ENCODE results near the gene FBF1. TPM values are rescaled to one million over a fixed set of nuclear protein-coding genes. Genes with fewer than 3 reads are reported as not detected.

FBF1 gene
- polyA plus RNA-seq, 1 donor from 2014 or later = 13.5 TPM

DNA sequence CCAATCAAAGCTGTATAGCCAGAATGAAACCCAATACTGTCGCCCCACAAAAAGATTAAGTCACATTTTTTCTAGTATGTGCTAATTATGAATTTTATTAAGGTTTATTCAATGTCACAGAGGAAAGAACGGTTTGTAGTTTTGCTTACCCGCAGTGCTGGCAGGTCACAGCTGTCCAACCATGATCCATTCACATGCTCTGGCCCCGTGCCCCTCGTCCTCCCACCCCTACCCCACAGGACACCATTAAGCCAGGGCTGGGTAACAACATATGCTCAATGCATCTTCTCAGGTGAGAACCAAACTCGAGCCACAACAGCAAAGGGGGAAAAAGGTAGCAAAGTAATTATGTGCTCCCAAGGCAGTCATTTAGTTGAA lies 589 bp upstream of the FBF1 start:
- H3K9me3 ChIP-seq (ENCODE audit: low read length) = no peaks in the 10 kb centered on the region
- H3F3A ChIP-seq (ENCODE audit: insufficient read depth, low read length, poor library complexity, severe bottlenecking) = no peaks in the 10 kb centered on the region
- H4K20me1 ChIP-seq (ENCODE audit: insufficient read depth) = no peaks in the 10 kb centered on the region
- TF ChIP-seq EP300 (conservative IDR thresholded peaks at IDR 0.05; ENCODE audit: poor library complexity, severe bottlenecking) = no peak
- TF ChIP-seq MXI1 (conservative IDR thresholded peaks at IDR 0.05; ENCODE audit: poor library complexity, severe bottlenecking) = no peak
- no peak for TF ChIP-seq TAF1 (IDR thresholded peaks at IDR 0.05; ENCODE audit: low read depth)
- TF ChIP-seq EZH2 (IDR thresholded peaks at IDR 0.05; ENCODE audit: borderline replicate concordance, insufficient read depth, low read length, poor library complexity, severe bottlenecking) = no peak
- TF ChIP-seq POLR2AphosphoS5 (IDR thresholded peaks at IDR 0.05) = no peak
- TF ChIP-seq, protein P1, sequence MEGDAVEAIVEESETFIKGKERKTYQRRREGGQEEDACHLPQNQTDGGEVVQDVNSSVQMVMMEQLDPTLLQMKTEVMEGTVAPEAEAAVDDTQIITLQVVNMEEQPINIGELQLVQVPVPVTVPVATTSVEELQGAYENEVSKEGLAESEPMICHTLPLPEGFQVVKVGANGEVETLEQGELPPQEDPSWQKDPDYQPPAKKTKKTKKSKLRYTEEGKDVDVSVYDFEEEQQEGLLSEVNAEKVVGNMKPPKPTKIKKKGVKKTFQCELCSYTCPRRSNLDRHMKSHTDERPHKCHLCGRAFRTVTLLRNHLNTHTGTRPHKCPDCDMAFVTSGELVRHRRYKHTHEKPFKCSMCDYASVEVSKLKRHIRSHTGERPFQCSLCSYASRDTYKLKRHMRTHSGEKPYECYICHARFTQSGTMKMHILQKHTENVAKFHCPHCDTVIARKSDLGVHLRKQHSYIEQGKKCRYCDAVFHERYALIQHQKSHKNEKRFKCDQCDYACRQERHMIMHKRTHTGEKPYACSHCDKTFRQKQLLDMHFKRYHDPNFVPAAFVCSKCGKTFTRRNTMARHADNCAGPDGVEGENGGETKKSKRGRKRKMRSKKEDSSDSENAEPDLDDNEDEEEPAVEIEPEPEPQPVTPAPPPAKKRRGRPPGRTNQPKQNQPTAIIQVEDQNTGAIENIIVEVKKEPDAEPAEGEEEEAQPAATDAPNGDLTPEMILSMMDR (IDR thresholded peaks at IDR 0.05; ENCODE audit: poor library complexity, severe bottlenecking) = no peak
- no peak for TF ChIP-seq RAD21 (conservative IDR thresholded peaks at IDR 0.05)
- TF ChIP-seq, protein P2, sequence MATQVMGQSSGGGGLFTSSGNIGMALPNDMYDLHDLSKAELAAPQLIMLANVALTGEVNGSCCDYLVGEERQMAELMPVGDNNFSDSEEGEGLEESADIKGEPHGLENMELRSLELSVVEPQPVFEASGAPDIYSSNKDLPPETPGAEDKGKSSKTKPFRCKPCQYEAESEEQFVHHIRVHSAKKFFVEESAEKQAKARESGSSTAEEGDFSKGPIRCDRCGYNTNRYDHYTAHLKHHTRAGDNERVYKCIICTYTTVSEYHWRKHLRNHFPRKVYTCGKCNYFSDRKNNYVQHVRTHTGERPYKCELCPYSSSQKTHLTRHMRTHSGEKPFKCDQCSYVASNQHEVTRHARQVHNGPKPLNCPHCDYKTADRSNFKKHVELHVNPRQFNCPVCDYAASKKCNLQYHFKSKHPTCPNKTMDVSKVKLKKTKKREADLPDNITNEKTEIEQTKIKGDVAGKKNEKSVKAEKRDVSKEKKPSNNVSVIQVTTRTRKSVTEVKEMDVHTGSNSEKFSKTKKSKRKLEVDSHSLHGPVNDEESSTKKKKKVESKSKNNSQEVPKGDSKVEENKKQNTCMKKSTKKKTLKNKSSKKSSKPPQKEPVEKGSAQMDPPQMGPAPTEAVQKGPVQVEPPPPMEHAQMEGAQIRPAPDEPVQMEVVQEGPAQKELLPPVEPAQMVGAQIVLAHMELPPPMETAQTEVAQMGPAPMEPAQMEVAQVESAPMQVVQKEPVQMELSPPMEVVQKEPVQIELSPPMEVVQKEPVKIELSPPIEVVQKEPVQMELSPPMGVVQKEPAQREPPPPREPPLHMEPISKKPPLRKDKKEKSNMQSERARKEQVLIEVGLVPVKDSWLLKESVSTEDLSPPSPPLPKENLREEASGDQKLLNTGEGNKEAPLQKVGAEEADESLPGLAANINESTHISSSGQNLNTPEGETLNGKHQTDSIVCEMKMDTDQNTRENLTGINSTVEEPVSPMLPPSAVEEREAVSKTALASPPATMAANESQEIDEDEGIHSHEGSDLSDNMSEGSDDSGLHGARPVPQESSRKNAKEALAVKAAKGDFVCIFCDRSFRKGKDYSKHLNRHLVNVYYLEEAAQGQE (IDR thresholded peaks at IDR 0.05; ENCODE audit: borderline replicate concordance) = no peak
- no peak for TF ChIP-seq SMC3 (conservative IDR thresholded peaks at IDR 0.05; ENCODE audit: poor library complexity)
- no peak overlapping the region for H3K27ac ChIP-seq (ENCODE audit: low read length)
- H3K4me3 ChIP-seq (ENCODE audit: low read length) = peak overlapping the region; percentile 99
- no peak overlapping the region for H3K9ac ChIP-seq (ENCODE audit: low read length)
- peak overlapping the region; percentile 90 for H3K4me2 ChIP-seq (ENCODE audit: low read length)
- H3K79me2 ChIP-seq (replicated peaks; ENCODE audit: insufficient read depth, low read length) = no peaks in the 10 kb centered on the region
- H3K9me2 ChIP-seq (ENCODE audit: insufficient read depth, low read length) = no peaks in the 10 kb centered on the region
- H2AFZ ChIP-seq (ENCODE audit: low read depth, low read length) = no peak overlapping the region
- no peaks in the 10 kb centered on the region for H3K27me3 ChIP-seq (ENCODE audit: insufficient read depth, low read depth, low read length)
- peaks cover 5% of the 10 kb centered on the region for H3K36me3 ChIP-seq (ENCODE audit: insufficient read depth, low read length)

DNA sequence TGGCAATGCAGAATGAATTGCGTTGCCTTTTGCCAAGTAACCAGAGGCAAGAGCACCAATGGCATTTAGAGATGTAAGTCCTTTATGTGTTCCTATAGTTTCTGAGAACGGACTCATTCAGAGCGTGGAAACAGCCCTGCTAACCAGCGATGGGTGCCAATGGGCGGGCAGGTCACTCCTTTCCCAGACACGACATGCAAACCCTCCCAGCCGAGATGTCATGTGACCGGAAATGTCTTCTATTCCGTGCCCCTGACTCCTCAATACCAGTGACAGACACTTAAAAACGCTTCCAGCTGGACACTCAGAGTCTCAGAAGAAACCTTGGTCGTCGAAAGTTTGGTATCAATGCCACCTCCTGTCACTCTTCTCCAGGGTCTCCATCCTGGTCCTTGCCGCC lies 3.2 kb downstream of the FBF1 start:
- Histone ChIP-seq H3K4me3 (ENCODE audit: low read length) (no peak overlapping the region), H3K9me3 (ENCODE audit: low read length) (no peaks in the 10 kb centered on the region), H3K27me3 (ENCODE audit: insufficient read depth, low read depth, low read length) (no peaks in the 10 kb centered on the region), H3K36me3 (ENCODE audit: insufficient read depth, low read length) (no peaks in the 10 kb centered on the region), H2AFZ (ENCODE audit: low read depth, low read length) (no peak overlapping the region), H3K9me2 (ENCODE audit: insufficient read depth, low read length) (no peaks in the 10 kb centered on the region), H3K79me2 (replicated peaks; ENCODE audit: insufficient read depth, low read length) (no peaks in the 10 kb centered on the region), H3K9ac (ENCODE audit: low read length) (no peak overlapping the region), H3K4me2 (ENCODE audit: low read length) (no peak overlapping the region), H3K27ac (ENCODE audit: low read length) (no peak overlapping the region), H3F3A (ENCODE audit: insufficient read depth, low read length, poor library complexity, severe bottlenecking) (no peaks in the 10 kb centered on the region), H4K20me1 (ENCODE audit: insufficient read depth) (no peaks in the 10 kb centered on the region)
- TF ChIP-seq EP300 (conservative IDR thresholded peaks at IDR 0.05; ENCODE audit: poor library complexity, severe bottlenecking) (no peak), SMC3 (conservative IDR thresholded peaks at IDR 0.05; ENCODE audit: poor library complexity) (no peak), TAF1 (IDR thresholded peaks at IDR 0.05; ENCODE audit: low read depth) (no peak), POLR2AphosphoS5 (IDR thresholded peaks at IDR 0.05) (no peak), MXI1 (conservative IDR thresholded peaks at IDR 0.05; ENCODE audit: poor library complexity, severe bottlenecking) (no peak), EZH2 (IDR thresholded peaks at IDR 0.05; ENCODE audit: borderline replicate concordance, insufficient read depth, low read length, poor library complexity, severe bottlenecking) (no peak), RAD21 (conservative IDR thresholded peaks at IDR 0.05) (no peak)
- TF ChIP-seq, protein P2 (IDR thresholded peaks at IDR 0.05; ENCODE audit: borderline replicate concordance) = no peak
- TF ChIP-seq, protein P1 (IDR thresholded peaks at IDR 0.05; ENCODE audit: poor library complexity, severe bottlenecking) = no peak
